ENCODE results near the gene ANKMY1.

- TF ChIP-seq CTCF (IDR thresholded peaks at IDR 0.05), result no peak
- TF ChIP-seq POLR2A (IDR thresholded peaks at IDR 0.05), result no peak
Measured at GRCh38 chr2:240569998-240570530, 12.3 kb upstream of the ANKMY1 start.

Data from testis (tissue), 2 donors.